SU-DHL-6 (cell line): ENCODE results near the gene FRMPD4.

ENCODE experiments used
- H2AFZ ChIP-seq: fragments of 200-600 bp; sonication (generic); 2 replicates; pipeline ENCODE4 v1.6.1; 2014; ENCODE audit warnings: low read depth, mild to moderate bottlenecking, moderate library complexity, mixed read lengths, antibody characterized with exemption, low read length; ENCODE audit not compliant: severe bottlenecking
- H3F3A ChIP-seq: fragments of 200-600 bp; shearing (Covaris generic); 2 replicates; pipeline ENCODE4 v1.6.0; 2016; ENCODE audit warnings: antibody characterized with exemption, mild to moderate bottlenecking; ENCODE audit not compliant: insufficient read depth
- H3K27ac ChIP-seq: fragments of 200-600 bp; sonication (generic); 2 replicates; pipeline ENCODE4 v1.5.1; 2016; ENCODE audit warnings: low read depth, mild to moderate bottlenecking, low read length, moderate library complexity, mixed read lengths
- H3K27me3 ChIP-seq: fragments of 200-600 bp; sonication (generic), shearing (Covaris generic); 2 replicates; pipeline ENCODE4 v1.6.0; 2014; ENCODE audit warnings: mild to moderate bottlenecking, low read length
- H3K36me3 ChIP-seq: fragments of 200-600 bp; sonication (generic); 2 replicates; pipeline ENCODE4 v1.6.1; 2014; ENCODE audit warnings: mild to moderate bottlenecking, low read length, mixed read lengths
- H3K4me2 ChIP-seq: fragments of 300-600, 200-600 bp; shearing (Covaris generic), sonication (generic); 2 replicates; pipeline ENCODE4 v1.6.0; 2014; ENCODE audit warnings: low read length, low read depth, mild to moderate bottlenecking; ENCODE audit not compliant: poor library complexity, severe bottlenecking
- H3K4me3 ChIP-seq: fragments of 200-600 bp; sonication (generic); 2 replicates; pipeline ENCODE4 v1.5.1; 2014; ENCODE audit warnings: antibody characterized with exemption, low read length, mild to moderate bottlenecking, mixed read lengths; ENCODE audit not compliant: insufficient read depth, poor library complexity, severe bottlenecking
- H3K79me2 ChIP-seq: fragments of 200-600 bp; sonication (generic); 2 replicates; pipeline ENCODE4 v1.6.1; 2014; ENCODE audit warnings: mild to moderate bottlenecking, low read length, moderate library complexity; ENCODE audit not compliant: insufficient read depth
- H3K9ac ChIP-seq: fragments of 200-600 bp; sonication (generic); 2 replicates; pipeline ENCODE4 v1.7.0; 2014; ENCODE audit warnings: mild to moderate bottlenecking, low read length
- H3K9me2 ChIP-seq: fragments of 200-600 bp; sonication (generic); replicated peaks from 2 replicates; pipeline ENCODE4 v1.6.1; 2014; ENCODE audit warnings: low read length; ENCODE audit not compliant: insufficient read depth
- H3K9me3 ChIP-seq: fragments of 200-600 bp; sonication (generic); 2 replicates; pipeline ENCODE4 v1.6.1; 2014; ENCODE audit warnings: low read length, mixed read lengths; ENCODE audit not compliant: insufficient read depth
- H4K20me1 ChIP-seq: fragments of 200-600 bp; sonication (generic); 2 replicates; pipeline ENCODE4 v1.6.1; 2014; ENCODE audit warnings: low read depth, mild to moderate bottlenecking, antibody characterized with exemption, low read length, moderate library complexity, mixed read lengths
- CTCF ChIP-seq: fragments of 200-600 bp; sonication (generic); IDR thresholded peaks from one replicate; pipeline ENCODE4 v1.5.1; 2017; ENCODE audit warnings: antibody characterized with exemption, mild to moderate bottlenecking, low read length, moderate library complexity; ENCODE audit not compliant: insufficient read depth, poor library complexity, severe bottlenecking
- EZH2phosphoT487 ChIP-seq: fragments of 200-600 bp; sonication (generic), shearing (Covaris generic); conservative IDR thresholded peaks from 2 replicates; pipeline ENCODE4 v1.6.1; 2018; ENCODE audit warnings: mild to moderate bottlenecking, antibody characterized with exemption, low read length, moderate library complexity, mixed read lengths

The FRMPD4 gene

GRCh38 chrX:12379671-12380070 lies 241.4 kb downstream of the FRMPD4 start:
- Histone ChIP-seq H3K36me3 (no peaks in the 10 kb centered on the region), H3K4me3 (no peak overlapping the region), H3K4me2 (no peak overlapping the region), H4K20me1 (no peaks in the 10 kb centered on the region), H3K9me2 (no peaks in the 10 kb centered on the region), H3K27me3 (no peaks in the 10 kb centered on the region), H3K27ac (no peak overlapping the region), H3K79me2 (no peaks in the 10 kb centered on the region), H3F3A (no peaks in the 10 kb centered on the region), H3K9me3 (no peaks in the 10 kb centered on the region), H3K9ac (no peak overlapping the region), H2AFZ (no peak overlapping the region)
- TF ChIP-seq EZH2phosphoT487 (no peak), CTCF (no peak)

GRCh38 chrX:12383196-12383595 lies 244.9 kb downstream of the FRMPD4 start:
- Histone ChIP-seq H3K27ac (no peak overlapping the region), H3F3A (no peaks in the 10 kb centered on the region), H3K27me3 (no peaks in the 10 kb centered on the region), H2AFZ (no peak overlapping the region), H4K20me1 (no peaks in the 10 kb centered on the region), H3K9me3 (no peaks in the 10 kb centered on the region), H3K79me2 (no peaks in the 10 kb centered on the region), H3K36me3 (no peaks in the 10 kb centered on the region), H3K9ac (no peak overlapping the region), H3K4me2 (no peak overlapping the region), H3K9me2 (no peaks in the 10 kb centered on the region), H3K4me3 (no peak overlapping the region)
- no peak for TF ChIP-seq CTCF
- no peak for TF ChIP-seq EZH2phosphoT487

GRCh38 chrX:12390301-12390700 lies 252.0 kb downstream of the FRMPD4 start:
- no peaks in the 10 kb centered on the region for H3K9me2 ChIP-seq
- H3K79me2 ChIP-seq, result no peaks in the 10 kb centered on the region
- H3K4me3 ChIP-seq, result no peak overlapping the region
- H3F3A ChIP-seq, result no peaks in the 10 kb centered on the region
- H3K36me3 ChIP-seq, result no peaks in the 10 kb centered on the region
- H2AFZ ChIP-seq, result no peak overlapping the region
- no peak overlapping the region for H3K27ac ChIP-seq
- no peaks in the 10 kb centered on the region for H3K27me3 ChIP-seq
- H3K9ac ChIP-seq, result no peak overlapping the region
- H3K9me3 ChIP-seq, result no peaks in the 10 kb centered on the region
- TF ChIP-seq EZH2phosphoT487 (no peak), CTCF (no peak)
- H4K20me1 ChIP-seq, result no peaks in the 10 kb centered on the region
- H3K4me2 ChIP-seq, result no peak overlapping the region
